SH-SY5Y (cell line): ENCODE results near the gene RNF166.

Experiments
- GATA2 ChIP-seq: IDR thresholded peaks from 2 replicates; pipeline ENCODE4 v1.6.1; 2011; ENCODE audit warnings: mild to moderate bottlenecking, low read depth, low read length
- GATA3 ChIP-seq: IDR thresholded peaks from 2 replicates; pipeline ENCODE4 v1.6.1; 2011; ENCODE audit warnings: low read depth, mild to moderate bottlenecking, low read length, moderate library complexity

- TF ChIP-seq GATA3: no peak
- TF ChIP-seq GATA2: no peak
Measured at GRCh38 chr16:88719267-88719932, 13.2 kb upstream of the RNF166 start.
